HG02943 (cell line): Measurements from ENCODE around the gene TMEM40.
"Not testable (repeated sequence)": the region's sequence is repeated elsewhere in the genome, so short reads cannot be mapped to it uniquely, and the experiment has no call there.

Experiments
- ATAC-seq: cut with Tn5 transposase; IDR thresholded peaks from one replicate; pipeline ENCODE4 v1.9.1; 2021; ENCODE audit warnings: mild to moderate bottlenecking, low read depth, moderate library complexity; ENCODE audit not compliant: unreplicated experiment

The TMEM40 gene

DNA sequence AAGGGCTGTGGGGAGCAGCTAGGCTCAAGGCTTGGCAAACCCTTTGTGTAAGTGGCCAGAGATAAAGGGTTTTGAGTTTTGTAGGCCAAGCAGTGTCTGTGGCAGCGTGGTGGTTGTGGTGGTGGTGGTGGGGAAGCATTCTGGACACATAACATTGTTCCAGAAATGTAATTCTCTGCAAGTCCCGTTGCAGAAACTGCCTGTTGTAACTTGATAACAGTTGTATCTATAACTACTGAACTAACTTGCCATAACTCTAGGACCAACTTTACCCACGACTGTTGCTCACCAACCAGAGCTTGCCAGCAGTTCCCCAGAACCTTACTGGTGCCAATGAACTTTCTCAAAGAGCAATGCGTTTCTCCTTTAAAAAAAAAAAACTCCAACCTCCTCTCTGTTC is 18.1 kb upstream of the TMEM40 start:
- ATAC-seq: no peak

DNA sequence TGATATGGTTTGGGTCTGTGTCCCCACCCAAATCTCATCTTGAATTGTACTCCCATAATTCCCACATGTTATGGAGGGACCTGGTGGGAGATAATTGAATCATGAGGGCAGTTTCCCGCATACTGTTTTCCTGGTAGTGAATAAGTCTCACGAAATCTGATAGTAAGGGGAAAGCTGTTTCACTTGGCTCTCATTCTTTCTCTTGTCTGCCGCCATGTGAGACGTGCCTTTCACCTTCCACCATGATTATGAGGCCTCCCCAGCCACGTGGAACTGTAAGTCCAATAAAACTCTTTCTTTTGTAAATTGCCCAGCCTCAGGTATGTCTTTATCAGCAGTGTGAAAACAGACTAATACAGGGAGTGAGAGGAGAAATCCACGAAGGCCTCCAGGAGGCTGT is 16.9 kb upstream of the TMEM40 start:
- not testable (repeated sequence) for ATAC-seq

DNA sequence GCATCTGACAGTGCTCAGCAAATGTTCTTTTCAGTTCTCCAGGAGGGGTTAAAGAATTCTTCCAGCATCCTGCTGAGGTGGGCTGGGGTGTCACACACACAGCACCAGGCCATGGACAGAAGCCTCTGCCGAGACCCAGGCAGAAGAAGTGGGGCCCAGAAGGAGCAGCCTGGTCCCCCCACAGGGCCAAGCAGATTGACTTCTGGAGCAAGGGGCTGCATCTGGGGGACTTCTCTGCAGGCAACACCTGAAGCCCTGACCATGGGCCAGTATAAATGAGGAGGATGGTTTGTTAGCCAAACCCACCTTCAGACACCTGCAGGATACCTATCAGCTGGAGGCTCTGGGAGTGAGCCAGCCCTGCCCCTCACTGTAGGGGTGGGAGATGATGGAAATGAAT is 16.2 kb upstream of the TMEM40 start:
- no peak for ATAC-seq

DNA sequence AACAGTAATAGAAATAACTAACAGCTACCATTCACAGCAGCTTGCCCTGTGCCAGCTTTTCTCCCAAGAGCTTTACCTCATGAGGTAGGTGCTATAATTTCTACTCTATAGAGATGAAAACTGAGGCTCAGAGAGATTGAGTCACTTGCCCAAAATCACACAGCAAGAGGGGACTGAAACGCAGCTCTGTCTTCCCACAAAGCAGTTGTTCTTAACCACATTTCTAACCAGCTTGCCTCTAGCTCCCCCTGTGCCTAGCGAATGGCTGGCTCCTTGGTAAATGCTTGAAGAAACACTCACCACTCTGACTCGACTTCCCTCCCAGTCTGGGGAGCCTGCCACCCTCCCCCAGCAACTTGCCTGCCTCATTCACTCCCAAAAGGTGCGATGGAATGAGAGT is 15.6 kb upstream of the TMEM40 start:
- no peak for ATAC-seq

DNA sequence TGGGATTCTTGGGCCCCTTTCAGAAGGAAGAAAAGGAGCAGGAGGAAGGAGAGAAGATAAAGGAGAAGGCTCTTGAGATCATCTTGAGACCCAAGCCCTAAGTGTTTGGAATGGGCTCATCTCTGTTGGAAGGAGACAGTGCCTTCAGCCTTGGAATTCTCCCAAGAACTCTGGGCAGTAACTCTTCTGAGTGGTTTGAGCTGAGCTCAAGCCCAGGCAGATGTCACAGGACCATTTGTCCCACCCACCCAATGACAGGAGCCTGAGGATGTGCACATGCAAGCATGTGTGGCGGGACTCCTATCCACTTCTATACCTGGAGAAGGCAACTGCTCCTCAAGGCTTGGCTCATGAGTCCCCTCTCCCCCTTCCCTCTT is 14.6 kb upstream of the TMEM40 start:
- no peak for ATAC-seq

DNA sequence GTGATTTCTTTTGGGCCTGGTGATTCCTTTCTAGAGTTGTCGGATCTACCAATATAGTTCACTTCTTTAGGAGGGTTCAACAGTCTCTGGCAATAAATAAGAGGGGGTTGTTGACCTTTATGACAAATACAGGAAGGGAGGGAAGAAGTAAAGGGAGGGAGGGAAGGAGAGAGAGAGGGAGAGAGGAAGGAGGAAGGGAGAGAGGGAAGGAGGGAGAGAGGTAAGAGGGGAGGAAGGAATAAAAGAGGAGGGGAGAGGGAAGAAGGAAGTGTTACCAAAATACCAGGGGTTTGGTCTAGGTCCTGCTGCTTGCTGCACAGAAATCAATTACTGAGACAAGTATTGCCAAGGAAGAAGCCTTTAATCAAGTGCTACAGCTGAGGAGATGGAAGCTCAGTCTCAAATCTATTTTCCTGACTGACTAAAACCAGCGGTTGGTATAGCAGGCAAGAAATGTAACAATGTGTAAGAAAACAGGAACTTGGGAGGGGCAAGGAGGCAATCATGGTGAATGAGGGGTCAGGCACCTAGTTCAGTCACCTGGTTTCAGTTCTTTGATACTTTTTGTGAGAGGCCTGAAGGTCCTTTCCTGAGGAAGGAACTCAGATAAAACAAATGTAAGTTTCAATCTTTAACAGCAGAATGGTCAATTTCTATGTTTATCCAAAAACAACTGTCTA is 14.1 kb upstream of the TMEM40 start:
- ATAC-seq: no peak

DNA sequence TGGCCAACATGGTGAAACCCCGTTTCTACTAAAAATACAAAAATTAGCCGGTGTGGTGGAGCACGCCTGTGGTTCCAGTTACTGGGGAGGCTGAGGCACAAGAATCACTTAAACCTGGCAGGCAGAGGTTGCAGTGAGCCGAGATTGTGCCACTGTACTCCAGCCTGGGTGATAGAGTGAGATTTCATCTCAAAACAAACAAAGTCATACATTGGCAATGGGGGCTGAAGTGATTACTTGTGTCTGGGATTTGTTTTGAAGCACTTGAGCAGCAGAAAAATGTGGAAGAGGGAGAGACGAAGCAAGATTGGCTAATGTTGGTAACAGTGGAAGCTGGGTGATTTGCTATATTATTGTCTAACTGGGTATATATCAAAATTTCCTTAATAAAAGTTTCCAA is 13.4 kb upstream of the TMEM40 start:
- no peak for ATAC-seq

DNA sequence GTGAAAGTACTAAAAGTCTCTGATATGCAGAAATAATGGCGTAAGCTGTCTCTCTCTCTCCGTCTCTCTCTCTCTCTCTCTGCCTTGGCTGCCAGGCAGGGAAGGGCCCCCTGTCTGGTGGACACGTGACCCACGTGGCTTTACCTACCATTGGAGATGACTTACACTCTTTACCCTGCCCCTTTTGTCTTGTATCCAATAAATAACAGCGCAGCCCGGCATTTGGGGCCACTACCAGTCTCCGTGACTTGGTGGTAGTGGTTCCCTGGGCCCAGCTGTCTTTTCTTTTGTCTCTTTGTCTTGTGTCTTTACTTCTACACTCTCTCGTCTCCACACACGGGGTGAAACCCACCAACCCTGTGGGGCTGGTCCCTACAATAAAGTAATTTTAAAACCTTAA is 12.2 kb upstream of the TMEM40 start:
- ATAC-seq: no peak

DNA sequence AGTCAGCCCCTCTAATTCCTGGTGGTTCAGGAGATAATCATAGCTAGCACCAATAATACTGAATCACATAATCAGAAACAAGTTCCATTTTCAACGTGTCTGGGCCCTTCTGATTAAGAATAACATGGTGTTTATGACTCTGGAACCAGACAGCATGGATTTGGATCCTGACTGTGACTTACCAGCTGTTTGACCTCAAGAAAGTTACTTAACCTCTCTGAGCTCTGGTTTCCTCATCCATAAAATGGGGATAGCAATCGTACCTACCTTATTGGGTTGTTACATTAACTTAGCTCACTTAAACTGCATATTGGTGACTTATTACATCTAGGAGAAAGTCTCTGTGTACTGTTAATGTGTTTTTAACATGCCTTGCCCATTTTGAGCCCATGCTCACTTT is 10.7 kb upstream of the TMEM40 start:
- no peak for ATAC-seq

DNA sequence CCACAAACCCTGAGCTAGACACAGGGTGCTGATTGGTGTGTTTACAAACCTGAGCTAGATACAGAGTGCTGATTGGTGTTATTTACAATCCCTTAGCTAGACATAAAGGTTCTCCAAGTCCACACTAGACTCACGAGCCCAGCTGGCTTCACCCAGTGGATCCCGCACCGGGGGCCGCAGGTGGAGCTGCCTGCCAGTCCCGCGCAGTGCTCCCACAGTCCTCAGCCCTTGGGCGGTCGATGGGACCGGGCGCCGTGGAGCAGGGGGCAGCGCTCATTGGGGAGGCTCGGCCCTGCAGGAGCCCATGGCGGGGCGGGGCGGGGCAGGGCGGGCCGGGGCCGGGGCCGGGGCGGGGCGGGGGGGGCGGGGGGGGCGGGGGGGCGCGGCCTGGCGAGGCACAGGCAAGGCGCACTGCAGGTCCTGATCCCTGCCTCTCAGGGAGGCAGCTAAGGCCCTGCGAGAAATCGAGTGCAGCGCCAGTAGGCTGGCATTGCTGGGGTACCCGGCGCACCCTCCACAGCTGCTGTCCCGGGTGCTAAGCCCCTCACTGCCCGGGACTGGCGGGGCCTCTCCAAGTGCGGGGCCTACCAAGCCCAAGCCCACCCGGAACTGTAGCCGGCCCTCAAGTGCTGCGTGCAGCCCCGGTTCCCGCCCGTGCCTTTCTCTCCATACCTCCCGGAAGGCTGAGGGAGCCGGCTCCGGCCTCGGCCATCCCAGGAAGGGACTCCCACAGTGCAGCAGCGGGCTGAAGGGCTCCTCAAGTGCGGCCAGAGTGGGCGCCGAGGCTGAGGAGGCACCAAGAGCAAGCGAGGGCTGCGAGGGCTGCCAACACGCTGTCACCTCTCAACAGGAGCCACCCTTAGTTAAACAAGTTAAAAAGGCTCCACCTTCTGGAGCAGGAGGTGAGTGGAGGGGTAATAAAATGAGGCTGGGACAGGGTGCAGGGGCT is 9.8 kb upstream of the TMEM40 start:
- ATAC-seq: no peak

DNA sequence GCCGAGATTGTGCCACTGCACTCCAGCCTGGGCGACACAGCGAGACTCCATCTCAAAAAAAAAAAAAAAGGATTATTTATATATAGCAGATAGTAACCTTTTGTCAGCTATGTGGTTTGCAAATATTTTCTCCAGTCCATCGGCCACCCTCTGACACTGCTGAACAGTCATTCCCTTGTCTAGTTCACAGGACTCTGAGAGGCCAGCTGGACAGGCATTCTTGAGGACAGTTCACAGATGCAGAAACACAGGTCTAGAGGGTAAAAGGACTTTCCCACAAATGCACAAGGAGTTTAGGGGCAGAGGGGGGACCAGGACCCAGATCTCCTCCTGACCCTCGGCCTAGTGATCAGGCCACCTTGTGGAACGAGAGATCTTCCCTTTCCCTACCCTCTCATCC is 7.5 kb upstream of the TMEM40 start:
- ATAC-seq: no peak

DNA sequence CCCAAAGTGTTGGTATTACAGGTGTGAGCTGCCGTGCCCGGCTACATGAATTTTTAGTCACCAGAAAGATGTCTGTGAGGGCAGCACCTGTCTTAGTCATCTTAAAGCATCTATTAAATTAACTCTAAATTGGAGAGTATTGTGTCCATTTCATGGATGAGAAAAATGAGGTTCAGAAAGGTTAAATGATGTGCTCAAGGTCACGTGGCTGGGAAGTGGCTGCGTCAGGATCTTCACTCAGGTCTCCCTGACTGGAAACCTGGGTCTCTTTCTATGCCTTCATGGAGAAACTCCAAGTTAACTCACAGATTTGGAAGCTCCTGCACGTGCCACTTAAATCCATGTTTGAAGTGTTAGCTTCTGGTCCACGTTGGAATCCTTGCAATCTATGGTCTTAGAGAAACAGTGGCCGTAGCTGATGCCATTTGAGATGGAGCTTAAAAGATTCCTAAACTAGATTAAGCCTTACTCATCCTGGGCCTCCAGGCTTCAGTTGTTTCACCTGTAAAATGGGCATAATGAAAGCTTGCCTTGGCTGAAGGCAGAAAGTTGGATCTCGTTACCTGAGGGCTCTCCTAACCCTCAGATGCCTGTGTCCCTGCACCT is 5.2 kb upstream of the TMEM40 start:
- no peak for ATAC-seq

DNA sequence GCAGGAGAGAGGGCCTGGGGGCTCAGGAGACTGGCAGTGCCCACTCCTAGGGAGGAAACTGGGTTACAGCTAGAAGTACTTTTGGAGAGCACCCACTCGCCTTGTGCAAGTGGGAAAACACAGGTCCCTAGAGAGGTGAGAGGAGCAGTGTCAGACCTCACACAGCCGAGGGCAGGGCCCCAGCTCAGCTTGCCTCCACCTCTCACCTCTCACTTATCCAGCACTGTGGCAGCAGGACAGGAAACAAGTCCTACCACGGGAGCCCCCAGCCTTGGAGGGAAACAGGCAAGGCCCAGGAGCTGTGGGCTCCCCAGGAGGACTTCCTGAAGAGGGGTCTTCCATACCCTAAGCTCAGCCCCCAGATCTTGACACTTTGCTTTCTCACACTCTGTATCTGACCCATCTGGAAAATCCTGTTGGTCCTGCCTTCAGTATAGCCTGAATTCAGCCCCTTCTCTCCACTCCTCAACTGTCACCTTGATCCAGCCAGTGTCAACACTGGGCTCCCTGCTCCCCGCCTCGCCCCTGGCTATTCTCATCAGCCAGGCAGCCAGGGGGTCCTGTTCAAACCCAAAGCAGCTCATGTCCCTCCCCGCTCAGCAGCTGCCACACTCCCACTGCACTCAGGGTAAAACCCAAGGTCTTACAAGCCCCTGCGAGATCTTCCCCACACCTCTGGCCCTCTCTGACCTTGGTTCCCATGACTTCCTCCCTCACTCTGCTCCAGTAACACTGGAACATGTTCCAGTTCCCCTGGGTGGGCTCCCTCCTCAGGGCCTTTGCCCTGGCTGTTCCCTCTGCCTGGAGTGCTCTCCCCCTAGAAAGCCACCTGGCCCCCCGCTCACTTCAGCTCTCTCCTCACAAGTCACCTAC is 870 bp upstream of the TMEM40 start:
- no peak for ATAC-seq

DNA sequence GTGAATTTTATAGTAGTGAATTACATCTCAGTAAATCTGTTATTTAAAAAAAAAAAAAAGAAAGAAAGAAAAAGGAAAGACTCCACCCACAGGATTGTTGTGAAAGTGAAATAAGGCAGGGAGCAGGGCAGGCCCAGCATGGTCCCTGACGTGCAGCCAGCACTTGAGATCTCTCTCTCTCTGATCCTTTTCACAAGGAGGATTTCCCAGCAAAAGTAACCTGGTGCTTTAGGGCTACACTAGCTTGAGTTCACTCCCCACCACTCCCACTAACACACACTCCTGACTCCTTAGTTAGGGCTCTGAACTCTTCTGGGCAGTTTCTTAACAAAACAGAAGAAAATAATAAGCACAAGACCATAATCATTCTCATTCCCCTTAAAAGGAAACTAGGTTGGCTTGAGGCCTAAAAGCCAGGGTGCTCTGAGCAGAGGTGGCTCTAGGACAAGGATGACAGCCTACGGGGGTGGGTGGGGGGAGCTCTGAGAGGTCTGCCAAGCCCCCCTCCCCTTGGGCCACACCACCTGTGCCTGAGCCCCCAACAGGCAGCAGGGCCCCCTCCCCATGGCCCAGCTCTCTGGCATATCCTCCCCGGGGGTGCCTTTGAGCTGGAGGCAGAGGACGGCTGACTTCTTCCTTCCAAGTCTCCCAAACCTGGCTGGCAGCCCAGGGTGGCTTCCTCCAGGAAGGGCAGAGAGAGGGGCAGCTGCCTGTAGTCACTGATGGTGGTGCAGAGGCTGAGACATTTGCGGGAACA is 856 bp downstream of the TMEM40 start:
- no peak for ATAC-seq

DNA sequence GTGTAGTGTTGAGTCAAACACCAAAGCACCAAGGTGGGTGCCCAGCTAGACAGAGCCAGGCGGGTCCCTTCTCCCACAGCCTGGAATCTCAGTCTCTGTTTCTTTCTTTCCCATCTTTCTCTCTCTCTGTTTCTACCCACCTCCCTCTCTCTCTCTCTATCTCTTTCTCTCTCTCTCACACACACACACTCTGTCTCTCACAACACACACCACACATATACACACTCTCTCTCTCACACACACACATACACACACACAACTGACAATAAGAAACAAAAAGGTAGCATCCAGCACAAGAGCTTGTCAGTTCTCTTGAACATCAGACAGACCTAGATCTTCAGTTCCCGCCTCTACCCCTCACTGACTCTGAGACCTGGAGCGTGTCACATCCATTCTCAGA is 2.4 kb downstream of the TMEM40 start:
- no peak for ATAC-seq

DNA sequence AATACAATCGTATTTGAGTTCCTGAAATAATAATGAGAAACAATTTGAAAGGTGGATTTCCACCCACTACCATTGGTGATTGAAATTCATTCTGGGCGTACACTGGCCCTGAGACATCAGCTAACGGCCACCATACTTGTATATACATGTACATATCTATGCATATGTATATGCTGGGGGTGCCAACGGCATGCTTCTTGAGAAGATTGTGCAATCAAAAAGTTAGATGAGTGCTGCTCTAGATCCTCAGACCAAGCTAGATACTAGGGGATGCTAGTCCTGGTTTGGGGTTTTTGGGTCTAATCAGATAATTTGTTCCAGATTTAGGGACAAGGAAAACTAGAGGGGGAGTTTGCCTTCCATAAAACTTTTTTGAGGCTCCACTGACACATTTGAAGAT is 2.9 kb downstream of the TMEM40 start:
- no peak for ATAC-seq

DNA sequence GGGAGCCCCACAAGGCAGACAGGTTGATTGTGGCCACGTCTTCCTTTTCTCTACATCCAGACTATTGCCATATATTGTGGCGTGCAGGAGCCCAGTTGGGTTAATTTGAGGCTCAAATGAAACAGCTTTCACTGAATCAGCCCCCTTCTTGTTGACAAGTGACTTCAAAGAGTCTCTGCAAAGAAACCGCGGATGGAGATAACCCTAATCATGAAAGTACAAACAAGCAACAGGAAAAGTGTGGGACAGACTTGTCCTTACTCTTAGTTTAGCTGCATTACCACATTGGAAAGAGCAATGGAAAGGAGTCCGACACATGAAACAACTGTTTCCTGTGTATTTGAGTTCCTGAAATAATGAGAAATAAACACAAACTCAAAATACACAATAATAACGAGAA is 3.3 kb downstream of the TMEM40 start:
- ATAC-seq: no peak

DNA sequence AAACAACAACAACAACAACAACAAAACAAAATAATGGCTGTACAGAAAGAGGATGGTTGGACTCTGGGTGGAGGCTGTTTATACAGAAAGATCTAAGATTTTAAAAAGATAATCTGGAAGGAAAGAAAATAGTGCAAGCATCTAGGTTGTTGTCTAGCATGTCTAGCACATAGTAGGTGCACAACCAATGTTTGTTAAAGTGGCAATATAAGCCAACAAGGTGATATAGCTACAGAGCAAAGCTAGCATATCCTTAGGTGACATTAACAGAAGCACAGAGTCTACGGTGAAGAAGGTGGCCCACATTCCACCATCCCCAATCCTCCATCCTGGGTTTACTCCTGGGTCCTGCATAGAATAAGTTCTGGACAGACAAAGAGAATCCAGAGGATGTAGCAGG is 4.7 kb downstream of the TMEM40 start:
- no peak for ATAC-seq

DNA sequence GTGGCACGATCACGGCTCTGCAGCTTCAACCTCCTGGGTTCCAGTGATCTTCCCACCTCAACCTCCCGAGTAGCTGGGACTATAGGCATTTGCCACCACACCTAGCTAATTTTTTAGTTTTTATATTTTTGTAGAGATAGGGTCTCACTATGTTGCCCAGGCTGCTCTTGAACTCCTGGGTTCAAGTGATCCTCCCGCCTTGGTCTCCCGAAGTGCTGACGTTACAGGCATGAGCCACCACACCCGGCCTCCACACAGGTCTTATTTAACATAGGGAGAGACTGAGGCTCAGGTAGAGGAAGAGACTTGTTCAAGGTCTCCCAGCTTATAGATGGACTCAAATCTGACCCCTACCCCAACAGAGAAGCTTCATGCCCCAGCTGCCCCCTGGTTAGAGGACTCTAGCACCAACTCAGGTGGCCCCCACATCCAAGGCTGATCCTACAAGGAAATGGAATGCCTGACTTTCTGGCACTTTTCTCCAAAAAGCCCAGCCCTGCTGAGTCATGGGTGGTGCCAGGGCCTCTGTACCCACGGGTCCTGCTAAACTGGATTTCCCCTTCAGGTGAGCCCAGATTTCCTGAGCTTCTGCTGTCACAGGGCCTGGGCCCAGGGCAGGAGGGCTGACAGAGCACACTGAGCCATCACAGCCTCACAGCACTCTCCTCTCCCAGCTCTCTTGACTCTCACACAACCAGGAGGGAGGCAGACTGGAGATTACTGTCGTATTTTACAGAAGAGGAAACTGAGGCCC is 5.6 kb downstream of the TMEM40 start:
- no peak for ATAC-seq
